Activated T-helper 1 cell treated with Interleukin-2 at 50 U/mL for 16 hours (primary cell): ENCODE results near the gene CDC14A.

Experiments
- DNase-seq: peaks from one replicate; pipeline ENCODE4 v3.0.0-alpha.2; 2020; ENCODE audit warnings: low read depth

CDC14A gene

DNA sequence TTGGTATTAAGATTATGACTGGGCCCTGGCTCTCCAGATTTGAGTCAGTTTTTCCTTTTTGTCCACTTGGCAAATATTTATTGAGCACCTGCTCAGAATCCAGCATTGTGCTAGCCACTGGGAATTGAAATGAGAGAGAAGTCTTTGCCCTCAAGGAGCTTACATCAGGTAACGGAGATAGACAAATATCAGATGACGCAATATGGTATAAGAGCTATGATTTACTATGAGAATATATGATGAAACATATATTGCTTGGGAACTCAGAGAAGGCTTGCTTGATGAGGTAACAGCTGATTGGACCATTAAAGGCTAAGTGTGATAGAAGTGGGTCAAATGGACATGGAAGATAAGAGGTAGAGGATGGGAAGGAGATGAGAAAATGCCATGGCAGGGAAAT, 144.6 kb downstream of the CDC14A start:
- no peak for DNase-seq

DNA sequence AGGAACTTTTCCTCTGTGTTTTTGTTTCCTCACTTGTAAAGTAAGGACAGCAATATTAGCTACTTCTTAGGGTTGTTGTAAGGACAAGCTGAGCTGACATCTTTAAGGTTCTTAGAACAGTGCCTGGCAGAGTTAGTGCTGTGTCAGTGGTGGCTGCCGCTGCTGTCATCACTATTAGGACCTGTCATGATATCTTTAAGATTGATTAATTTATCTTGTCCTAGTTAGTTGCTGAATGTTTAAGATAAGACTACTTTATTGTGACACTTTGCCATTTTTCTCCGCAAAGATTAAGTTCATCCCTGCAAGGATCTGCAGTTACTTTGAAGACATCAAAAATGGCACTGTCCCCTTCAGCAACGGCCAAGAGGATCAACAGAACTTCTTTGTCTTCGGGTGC, 145.5 kb downstream of the CDC14A start:
- DNase-seq = no peak

DNA sequence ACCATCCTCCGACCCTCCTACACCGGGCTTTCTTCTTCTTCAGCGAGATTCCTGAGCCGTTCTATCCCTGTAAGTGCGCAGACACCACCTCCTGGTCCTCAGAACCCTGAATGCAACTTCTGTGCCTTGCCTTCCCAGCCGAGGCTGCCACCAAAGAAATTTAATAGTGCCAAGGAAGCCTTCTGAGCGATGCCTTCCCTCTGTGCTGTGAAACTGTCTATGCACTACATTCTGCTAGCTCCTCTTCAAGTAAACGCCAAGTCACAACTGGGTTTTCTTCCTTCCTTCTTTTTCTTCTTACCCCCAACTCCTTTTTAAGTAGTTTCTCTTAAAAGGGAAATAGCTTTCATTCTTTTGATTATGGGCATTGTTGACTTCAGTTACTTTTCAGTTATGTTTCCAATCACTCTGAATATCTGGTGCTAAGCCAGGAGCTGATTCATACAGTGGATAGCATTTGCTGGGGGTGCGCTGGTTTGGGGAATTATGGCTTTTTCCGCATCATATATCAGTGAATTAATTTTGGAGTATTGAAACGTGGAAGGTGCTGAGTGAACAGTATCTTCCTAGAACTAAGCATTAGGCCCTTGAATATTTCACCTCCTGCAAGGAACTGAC, 147.0 kb downstream of the CDC14A start:
- DNase-seq = no peak

DNA sequence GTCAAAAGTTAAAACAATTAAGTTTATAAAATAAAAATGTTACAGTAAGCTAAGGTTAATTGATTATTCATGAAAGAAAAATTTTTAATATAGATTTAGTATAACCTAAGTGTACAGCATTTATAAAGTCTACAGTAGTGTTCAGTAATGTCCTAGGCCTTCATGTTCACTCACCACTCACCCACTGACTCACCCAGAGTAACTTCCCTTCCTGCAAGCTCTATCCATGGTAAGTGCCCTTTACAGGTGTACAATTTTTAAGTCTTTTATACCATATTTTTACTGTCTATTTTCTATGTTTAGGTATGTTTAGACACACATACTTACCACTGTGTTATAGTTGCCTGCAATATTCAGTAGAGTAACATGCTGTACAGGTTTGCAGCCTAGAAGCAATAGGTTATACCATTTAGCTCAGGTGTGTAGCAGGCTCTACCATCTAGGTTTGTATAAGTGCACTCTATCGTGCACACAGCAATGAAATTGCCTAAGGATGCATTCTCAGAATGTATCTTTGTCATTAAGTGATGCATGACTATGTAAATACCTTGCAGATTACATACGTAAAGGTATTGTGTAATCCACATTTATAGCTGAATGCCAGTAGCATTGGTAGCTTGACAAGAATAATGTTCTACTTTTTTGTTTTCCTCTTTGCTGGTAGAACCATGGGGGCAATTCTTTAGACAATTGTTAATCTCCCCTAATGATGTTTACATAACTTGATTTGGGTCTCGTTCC, 149.9 kb downstream of the CDC14A start:
- DNase-seq = no peak

DNA sequence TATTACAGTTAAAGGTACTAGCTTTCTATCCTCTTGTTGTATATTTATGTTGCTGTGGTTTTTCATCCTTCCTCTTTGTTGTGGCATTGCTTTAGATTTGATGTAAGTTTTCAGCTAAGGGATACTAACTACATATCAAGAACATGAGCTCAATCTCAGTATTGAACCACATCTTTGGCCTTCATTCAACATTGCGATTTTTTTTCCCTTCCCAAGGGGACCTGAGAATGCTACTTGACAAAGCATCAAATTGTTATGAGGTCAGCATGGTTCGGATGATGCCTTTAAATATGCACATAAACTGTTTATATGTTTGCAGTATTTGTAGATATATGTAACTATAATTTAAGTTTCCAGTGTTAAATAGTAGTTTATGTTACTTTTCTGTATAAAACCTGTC, 153.9 kb downstream of the CDC14A start:
- no peak for DNase-seq

DNA sequence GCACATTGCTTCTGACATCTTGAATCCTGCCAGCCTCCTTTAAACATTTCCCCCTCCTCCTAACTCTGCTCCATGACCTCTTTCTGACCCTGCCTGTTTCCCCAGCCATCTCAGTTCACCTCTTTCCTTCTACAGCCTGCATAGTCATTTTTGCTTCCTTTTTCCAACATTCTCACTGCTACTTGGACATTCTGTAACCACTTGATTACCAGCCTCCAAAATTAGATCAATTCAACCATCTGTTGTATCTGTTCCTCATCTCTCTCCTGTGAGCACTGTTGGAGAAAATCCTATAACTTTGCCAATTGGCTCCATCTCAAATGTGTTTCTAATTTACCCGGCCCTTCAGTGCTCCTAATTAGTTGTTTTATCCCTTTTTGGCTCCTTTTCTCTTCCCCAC, 158.1 kb downstream of the CDC14A start:
- no peak for DNase-seq

DNA sequence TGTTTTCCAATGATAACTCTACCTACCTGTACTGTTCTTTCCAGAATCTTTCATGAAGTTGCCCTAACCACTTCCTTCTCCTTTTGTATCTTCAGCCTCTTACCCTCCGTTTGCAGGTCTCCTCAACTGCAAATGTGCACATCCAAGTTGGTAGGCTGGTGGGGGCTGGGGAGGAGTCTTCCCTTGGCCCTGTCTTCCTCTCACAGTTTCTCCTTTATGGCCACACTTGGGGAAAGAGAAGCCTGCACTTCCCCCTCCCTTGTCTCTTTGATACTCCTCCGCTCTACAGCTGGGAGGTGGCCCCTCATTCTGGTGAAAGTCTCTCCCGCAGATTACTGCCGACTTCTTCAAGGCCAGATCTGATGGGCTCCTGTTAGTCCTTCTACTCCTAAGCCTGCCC, 158.8 kb downstream of the CDC14A start:
- no peak for DNase-seq

DNA sequence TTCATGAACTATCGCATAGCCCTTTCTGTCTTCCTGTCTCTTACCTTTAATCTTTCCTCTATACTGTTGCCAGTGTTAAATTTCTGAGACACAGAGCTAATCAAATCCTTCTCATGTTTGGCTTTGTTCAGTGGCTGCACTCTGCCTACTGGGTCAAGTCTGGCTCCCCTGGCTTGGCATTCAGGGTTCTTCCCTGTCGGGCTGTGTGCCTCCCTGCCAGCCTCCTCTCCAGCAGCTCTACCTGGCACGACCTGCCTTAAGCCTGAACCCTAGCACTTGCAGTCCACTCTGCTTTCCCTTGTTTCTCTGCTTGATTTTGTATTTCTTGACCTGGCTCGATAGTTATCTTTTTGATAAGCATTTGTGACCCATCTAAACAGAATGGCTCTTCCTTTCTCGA, 159.5 kb downstream of the CDC14A start:
- no peak for DNase-seq

DNA sequence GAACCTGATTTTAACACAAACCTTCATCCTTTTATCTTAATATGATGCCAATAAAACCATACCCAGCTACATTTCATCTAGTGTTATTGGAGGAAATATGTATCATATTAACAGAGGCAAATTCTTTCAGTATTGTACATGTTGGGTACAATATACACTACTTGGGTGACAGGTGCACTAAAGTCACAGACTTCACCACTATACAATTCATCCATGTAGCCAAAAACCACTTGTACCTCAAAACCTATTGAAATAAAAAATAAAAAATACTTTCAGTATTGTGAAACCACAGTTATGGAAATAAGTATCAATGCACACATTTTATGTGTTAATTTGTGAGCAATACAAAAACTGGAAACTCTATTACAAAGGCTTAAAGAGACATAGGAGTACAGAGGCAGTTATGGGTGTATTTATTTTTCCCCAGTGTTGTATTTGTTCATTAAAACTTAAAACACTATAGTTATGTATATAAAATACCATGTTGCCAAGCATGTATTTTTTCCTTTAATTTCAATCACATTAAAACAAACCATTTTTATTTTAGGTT, 160.6 kb downstream of the CDC14A start:
- DNase-seq = no peak

DNA sequence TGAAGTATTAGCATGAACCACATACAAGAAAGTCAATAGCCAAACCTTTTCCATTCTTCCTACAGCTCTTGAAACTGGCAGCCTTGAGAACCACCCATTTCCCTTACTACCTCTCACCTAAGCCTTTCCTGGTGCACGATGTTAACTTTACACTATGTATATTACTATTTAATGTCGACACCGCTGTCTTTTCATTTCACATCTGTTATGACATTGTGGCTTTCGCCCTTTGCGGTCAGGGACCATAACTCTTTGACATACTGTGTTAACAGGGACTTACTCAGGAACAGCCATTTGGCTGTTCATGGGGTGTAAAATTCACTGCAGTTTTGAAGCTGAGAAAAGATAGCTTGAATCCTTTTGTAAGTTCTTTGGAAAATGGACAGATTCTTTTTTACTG, 164.6 kb downstream of the CDC14A start:
- no peak for DNase-seq

DNA sequence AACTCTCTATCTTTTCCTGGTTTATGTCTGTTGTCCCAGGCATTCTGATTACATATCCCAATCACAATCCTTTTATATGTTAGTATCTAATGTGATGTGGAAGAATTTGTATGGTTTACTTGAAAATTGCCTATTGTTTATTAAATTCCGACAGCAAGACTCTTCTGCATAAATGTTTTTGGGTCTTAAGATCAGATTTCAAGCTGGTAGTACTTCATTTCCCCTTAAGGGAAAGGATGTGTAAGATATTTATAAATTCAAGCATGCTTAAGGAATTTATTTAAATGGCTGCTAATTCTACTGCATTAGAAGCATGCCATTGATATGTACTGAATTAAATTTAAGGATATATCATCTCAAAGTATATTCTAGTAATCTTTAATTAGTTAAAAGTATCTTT, 165.2 kb downstream of the CDC14A start:
- no peak for DNase-seq

DNA sequence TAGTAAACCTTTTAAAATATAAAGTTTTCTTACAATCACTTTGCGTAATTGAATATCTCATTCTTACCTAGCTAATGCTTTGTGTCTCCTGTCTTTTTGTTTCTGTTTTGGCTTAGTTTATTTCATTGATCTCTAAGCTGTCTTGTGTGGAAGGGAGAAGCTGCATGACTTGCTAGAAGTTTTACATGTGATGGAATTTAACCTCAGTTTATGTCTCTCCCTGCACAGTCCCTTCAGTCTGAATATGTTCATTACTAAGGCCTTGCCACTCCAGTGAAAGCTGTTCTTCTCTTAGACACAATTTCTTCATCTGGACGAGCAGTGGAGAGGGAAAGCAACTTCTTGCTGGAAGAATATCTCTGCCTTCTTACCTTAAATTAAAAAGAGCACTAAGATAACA, 165.7 kb downstream of the CDC14A start:
- DNase-seq = no peak

DNA sequence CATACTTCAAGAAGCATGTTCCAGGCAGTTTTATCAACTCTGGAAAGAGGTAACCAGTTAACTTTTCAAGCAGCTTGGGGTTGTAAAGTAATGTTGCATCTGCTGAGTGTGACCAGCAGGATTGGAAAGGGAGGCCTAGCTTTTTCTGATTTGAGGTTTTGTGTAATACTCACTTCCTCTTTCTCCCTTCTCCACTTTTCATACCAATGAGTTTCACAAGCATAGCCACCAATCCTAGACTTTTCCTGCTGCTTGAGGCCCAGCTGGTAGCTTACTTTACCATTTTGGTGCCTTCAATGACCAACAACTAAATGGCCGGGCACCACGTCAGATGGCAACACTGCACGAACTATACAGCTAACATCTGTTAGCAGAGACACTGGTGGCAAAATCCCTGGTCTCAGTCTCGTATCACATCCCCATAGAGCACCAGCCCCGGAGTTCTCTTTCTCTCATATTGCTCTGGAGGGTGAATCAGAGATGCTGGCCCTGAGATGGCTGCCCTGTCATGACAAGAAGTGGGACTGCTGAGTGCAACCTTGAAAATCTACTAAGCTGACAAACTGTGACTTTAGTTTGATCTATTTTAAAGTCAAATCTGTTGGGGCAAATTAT, 170.8 kb downstream of the CDC14A start:
- no peak for DNase-seq

DNA sequence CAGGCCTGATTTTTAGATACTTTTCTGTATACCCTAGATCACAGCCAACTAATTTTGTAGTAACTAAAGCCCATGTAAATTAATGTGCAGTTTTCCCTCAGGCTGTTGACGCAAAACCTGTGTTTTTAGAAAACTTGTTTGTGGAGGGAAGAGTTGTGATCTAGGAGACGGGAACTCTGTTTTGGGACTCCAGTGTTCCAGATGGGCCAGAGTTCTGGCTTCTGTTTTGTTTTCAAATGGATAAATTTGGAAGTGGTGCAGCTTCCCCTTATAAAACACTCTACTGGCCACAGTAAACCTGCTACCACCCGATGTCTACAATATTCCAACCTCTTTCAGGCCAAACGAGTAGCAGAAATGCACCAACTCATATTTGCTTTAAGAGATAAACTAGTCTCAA, 172.0 kb downstream of the CDC14A start:
- no peak for DNase-seq

DNA sequence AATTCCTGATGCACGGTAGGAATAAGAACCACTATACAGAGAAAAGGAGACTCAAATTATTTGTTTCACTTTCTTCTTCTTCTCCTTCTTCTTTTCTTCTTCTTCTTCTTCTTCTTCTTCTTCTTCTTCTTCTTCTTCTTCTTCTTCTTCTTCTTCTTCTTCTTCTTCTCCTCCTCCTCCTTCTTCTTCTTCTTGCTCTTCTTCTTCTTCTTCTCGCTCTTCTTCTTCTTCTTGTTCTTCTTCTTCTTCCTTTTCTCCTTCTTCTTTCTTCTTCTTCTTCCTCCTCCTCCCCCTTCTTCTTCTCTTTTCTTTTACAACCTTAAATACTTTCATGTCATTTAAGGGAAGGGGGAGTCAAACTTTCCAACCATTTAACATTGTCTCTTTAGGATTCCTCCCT, 174.6 kb downstream of the CDC14A start:
- DNase-seq = no peak

DNA sequence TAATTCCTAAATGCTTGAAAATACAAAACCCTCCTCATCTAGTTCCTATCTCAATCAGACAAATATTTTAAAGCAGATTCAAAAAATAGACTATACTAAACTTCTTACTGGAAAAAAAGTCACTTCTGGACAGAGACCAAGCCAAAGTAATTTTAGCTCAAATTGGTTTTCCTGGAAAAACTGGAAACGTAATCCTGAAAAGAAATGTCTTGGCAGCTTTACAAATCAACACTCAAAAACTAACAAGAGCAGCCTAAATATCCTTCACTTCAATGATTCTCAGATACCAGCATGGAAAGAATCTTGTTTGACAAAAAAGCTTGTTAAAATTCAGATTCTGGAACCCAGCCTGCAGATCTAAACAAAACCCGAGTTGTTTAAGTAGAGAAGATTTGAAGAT, 176.6 kb downstream of the CDC14A start:
- no peak for DNase-seq

DNA sequence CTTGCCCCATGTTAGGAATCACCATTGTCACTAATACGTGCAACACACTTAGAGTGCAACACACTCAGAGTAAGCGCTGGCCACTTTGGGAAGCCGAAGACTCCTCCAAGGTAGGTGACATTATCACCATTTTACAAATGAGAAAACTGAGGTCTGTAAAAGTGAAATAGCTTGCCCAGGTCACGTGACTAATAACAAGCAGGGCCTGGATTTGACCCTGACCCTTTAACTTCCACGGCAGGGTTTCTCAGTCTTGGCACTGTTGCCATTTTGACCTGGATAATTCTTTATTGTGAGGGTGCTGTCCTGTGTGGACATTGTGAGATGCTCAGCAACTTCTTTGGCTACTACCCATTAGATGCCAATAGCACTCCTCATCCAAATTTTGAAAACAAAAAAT, 177.8 kb downstream of the CDC14A start:
- DNase-seq = no peak

DNA sequence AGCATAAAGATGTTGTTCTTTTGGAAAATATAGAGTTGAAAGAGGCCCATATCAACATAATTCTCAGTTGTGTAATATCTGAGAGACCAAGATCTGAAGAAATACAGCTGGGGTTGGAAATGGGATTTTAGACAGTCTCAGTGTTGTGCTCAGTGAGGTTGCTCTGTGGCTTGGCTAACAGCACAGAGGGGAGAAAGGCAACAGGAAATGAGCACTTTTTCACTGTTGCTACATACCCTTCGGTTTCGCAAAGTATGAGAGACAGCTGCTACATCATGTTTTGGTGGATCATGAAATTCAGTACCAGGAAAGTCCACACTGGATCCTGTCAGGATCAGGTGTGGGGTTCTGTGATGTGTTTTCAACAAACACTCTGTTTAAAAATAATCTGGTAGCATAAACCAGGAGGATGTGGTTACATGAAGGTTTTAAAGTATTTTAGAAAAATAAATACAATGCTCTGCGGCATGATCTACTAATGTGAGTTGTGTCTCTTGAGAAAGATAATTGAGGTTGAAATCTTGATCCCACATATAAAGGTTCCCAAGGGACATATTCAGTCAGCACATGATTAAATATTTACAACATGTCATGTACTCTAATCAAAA, 178.7 kb downstream of the CDC14A start:
- DNase-seq = no peak

DNA sequence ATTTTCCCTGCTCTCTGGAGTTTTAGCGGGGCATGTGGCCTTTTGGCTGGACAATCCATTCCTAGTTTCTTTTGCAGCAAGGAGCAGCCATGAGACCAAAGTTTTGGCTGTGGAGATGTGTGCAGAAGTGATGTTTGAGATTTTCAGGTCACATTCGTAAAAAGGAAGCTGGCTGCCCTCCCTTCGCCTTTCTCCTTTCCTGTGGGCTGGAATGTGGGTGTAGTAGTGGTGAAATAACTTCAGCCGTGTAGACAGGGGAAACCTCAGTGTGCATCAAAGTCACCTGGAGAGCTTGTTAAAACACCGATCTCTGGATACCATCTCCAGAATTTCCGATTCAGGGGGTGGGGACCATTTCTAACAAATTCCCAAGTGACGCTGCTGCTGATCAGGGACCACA, 180.3 kb downstream of the CDC14A start:
- no peak for DNase-seq

DNA sequence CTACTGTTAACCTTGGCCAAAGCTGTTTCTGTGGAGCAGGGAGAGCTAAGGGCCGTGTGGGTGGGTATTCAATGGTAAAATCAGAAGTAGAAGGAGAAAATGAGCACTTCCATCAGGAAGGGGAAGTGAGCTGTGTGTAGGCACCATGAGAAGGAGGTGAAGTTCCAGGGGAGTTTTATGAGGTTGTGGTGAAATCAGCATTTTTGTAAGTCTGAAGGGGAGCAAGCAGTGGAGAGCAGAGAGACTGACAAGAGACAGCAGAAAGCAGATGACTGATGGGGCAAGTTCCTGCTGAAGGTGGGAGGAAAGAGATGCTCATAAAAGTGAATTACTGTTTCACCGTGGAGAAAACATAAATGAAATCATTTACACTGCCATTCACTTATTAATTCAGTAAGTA, 183.0 kb downstream of the CDC14A start:
- DNase-seq = no peak

DNA sequence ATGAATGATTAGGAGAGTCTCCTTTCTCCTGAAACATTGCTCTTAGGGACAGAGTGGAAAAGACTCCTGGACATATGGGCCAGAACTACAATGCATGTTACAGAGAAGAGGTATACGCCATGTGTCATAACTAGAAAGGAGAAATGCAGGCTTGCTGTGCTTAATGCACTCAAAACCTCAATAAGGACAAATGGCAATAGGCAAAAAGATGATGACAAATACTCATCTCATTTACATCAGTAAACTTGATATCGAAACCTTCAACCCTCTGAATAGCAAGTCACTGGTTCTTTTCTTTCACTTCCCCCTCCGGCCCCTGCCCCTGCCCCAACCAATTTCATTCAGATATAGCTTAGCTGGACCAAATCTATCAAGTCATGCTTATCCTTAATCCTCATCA, 183.7 kb downstream of the CDC14A start:
- DNase-seq = no peak

DNA sequence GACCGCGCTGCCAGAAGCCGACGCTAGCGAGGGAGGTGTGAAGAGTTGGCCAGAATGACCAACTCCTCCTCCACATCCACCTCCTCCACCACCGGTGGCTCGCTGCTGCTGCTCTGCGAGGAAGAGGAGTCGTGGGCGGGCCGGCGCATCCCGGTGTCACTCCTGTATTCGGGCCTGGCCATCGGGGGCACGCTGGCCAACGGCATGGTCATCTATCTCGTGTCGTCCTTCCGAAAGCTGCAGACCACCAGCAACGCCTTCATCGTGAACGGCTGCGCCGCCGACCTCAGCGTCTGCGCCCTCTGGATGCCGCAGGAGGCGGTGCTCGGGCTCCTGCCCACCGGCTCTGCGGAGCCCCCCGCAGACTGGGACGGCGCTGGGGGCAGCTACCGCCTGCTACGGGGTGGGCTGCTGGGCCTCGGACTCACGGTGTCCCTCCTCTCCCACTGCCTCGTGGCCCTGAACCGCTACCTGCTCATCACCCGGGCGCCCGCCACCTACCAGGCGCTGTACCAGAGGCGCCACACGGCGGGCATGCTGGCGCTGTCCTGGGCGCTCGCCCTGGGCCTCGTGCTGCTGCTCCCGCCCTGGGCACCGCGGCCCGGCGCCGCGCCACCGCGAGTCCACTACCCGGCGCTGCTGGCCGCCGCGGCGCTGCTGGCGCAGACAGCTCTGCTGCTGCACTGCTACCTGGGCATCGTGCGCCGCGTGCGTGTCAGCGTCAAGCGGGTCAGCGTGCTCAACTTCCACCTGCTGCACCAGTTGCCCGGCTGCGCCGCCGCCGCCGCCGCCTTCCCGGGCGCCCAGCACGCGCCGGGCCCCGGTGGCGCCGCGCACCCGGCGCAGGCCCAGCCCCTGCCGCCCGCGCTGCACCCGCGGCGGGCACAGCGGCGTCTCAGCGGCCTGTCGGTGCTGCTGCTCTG, 186.9 kb downstream of the CDC14A start:
- no peak for DNase-seq
